HG03439 (cell line): ENCODE measurements around the gene CDK5R1.

Experiments
- ATAC-seq: cut with Tn5 transposase; IDR thresholded peaks from one replicate; pipeline ENCODE4 v1.9.1; 2021; ENCODE audit warnings: mild to moderate bottlenecking, moderate library complexity; ENCODE audit not compliant: unreplicated experiment

The CDK5R1 gene

GRCh38 chr17:32470405-32471167 is 16.2 kb upstream of the CDK5R1 start:
- ATAC-seq, result no peak

- ATAC-seq, result no peak
Observed at GRCh38 chr17:32471652-32472051, 15.1 kb upstream of the CDK5R1 start.

GRCh38 chr17:32475258-32475657 is 11.5 kb upstream of the CDK5R1 start:
- ATAC-seq, result no peak

- ATAC-seq, result no peak
Observed at GRCh38 chr17:32477220-32477619, 9.6 kb upstream of the CDK5R1 start.

GRCh38 chr17:32479074-32479617 is 7.6 kb upstream of the CDK5R1 start:
- ATAC-seq, result no peak

GRCh38 chr17:32481193-32481592 is 5.6 kb upstream of the CDK5R1 start:
- no peak for ATAC-seq

GRCh38 chr17:32482568-32483320 is 4.0 kb upstream of the CDK5R1 start:
- no peak for ATAC-seq

GRCh38 chr17:32483451-32484019 is 3.3 kb upstream of the CDK5R1 start:
- no peak for ATAC-seq

- ATAC-seq, result no peak
Observed at GRCh38 chr17:32484041-32484461, 2.7 kb upstream of the CDK5R1 start.

GRCh38 chr17:32484628-32485027 is 2.2 kb upstream of the CDK5R1 start:
- no peak for ATAC-seq

- no peak for ATAC-seq
Observed at GRCh38 chr17:32485261-32486110, 1.3 kb upstream of the CDK5R1 start.

- no peak for ATAC-seq
Observed at GRCh38 chr17:32486111-32486700, 587 bp upstream of the CDK5R1 start.

GRCh38 chr17:32487473-32488176 is 832 bp downstream of the CDK5R1 start:
- ATAC-seq, result no peak

GRCh38 chr17:32488177-32488542 is 1.4 kb downstream of the CDK5R1 start:
- no peak for ATAC-seq

- ATAC-seq, result no peak
Observed at GRCh38 chr17:32488604-32489180, 1.9 kb downstream of the CDK5R1 start.

GRCh38 chr17:32489320-32490100 is 2.7 kb downstream of the CDK5R1 start:
- no peak for ATAC-seq

GRCh38 chr17:32490101-32490482 is 3.3 kb downstream of the CDK5R1 start:
- no peak for ATAC-seq

GRCh38 chr17:32491371-32492263 is 4.8 kb downstream of the CDK5R1 start:
- no peak for ATAC-seq
